Measurements from ENCODE around the gene PYGM.

- TF ChIP-seq POLR2A (IDR thresholded peaks at IDR 0.05; ENCODE audit: low read length): no peak
- TF ChIP-seq GATA1 (IDR thresholded peaks at IDR 0.05; ENCODE audit: low read depth, low read length): no peak
Measured at GRCh38 chr11:64720167-64720566, 39.6 kb downstream of the PYGM start.

Measured in erythroblast (primary cell).